Neural cell (in vitro differentiated cells): Measurements from ENCODE around the gene ALDH1B1.

Source experiments
- EP300 ChIP-seq: fragments of 450-650 bp; conservative IDR thresholded peaks from 2 replicates; pipeline ENCODE4 v1.6.1; 2014; ENCODE audit warnings: antibody characterized with exemption, mild to moderate bottlenecking, moderate library complexity; ENCODE audit not compliant: poor library complexity, severe bottlenecking
- EZH2 ChIP-seq: fragments of 200-600, 300-800 bp; shearing (Covaris generic), sonication (generic); IDR thresholded peaks from 2 replicates; pipeline ENCODE4 v1.6.1; 2014; ENCODE audit warnings: antibody characterized with exemption, low read length, borderline replicate concordance, mild to moderate bottlenecking; ENCODE audit not compliant: insufficient read depth, poor library complexity, severe bottlenecking
- POLR2AphosphoS5 ChIP-seq: IDR thresholded peaks from 2 replicates; pipeline ENCODE4 v1.6.1; 2012
- TF ChIP-seq, protein P1 (sequence below): fragments of 450-650 bp; IDR thresholded peaks from 2 replicates; pipeline ENCODE4 v1.5.1; 2014; ENCODE audit warnings: antibody characterized with exemption, mild to moderate bottlenecking, moderate library complexity; ENCODE audit not compliant: poor library complexity, severe bottlenecking

DNA sequence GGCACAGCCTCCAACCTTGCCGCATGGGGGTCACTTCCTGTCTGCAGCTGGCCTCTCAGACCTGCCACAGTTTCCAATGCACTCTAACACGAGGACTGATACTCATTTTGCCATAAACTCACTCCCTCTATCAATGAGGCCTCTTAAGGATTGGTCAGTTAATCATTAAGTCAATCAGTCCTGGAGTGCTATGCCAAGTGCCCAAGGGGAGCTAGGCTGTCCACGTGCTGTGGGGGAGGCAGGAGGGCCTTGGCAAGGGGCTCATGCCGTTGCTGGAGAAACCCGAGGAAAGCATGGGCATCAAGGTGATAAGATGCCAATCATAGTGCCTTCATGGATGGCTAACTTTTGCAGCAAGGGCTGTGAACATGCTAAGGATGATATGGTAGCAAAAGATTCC, 1.7 kb upstream of the ALDH1B1 start:
- TF ChIP-seq EP300 (no peak), POLR2AphosphoS5 (no peak), EZH2 (no peak)
- TF ChIP-seq, protein P1, sequence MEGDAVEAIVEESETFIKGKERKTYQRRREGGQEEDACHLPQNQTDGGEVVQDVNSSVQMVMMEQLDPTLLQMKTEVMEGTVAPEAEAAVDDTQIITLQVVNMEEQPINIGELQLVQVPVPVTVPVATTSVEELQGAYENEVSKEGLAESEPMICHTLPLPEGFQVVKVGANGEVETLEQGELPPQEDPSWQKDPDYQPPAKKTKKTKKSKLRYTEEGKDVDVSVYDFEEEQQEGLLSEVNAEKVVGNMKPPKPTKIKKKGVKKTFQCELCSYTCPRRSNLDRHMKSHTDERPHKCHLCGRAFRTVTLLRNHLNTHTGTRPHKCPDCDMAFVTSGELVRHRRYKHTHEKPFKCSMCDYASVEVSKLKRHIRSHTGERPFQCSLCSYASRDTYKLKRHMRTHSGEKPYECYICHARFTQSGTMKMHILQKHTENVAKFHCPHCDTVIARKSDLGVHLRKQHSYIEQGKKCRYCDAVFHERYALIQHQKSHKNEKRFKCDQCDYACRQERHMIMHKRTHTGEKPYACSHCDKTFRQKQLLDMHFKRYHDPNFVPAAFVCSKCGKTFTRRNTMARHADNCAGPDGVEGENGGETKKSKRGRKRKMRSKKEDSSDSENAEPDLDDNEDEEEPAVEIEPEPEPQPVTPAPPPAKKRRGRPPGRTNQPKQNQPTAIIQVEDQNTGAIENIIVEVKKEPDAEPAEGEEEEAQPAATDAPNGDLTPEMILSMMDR = no peak
